Measurements from ENCODE around the gene FBL.

The FBL gene

GRCh38 chr19:39795001-39795400 lies 51.2 kb downstream of the FBL start:
- ATAC-seq: no peak
- DNase-seq: no peak

- peak; percentile 91 for ATAC-seq
- DNase-seq: peak; percentile 82
Observed at GRCh38 chr19:39792999-39793546, 53.1 kb downstream of the FBL start.

GRCh38 chr19:39788244-39788643 lies 57.9 kb downstream of the FBL start:
- DNase-seq (no peak), ATAC-seq (no peak)
